Cardiac fibroblast (primary cell): Measurements from ENCODE around the gene PYDC1.
"Not testable (repeated sequence)": the region's sequence is repeated elsewhere in the genome, so short reads cannot be mapped to it uniquely, and the experiment has no call there.

ENCODE experiments used
- DNase-seq, 2 donors: peaks; one replicate each; pipeline versions ENCODE4 v3.0.0 to v3.0.0-alpha.2; 2010; ENCODE audit warnings: low read depth in 2 of 2
- H3K4me3 ChIP-seq, 2 donors: replicated peaks in 1 of 2; 1 replicate in 1 of 2; 2 replicates in 1 of 2; pipeline ENCODE4 v1.5.1; 2011; ENCODE audit warnings: low read depth in 2 of 2, low read length in 2 of 2, mild to moderate bottlenecking in 2 of 2, moderate library complexity in 1 of 2
- TF ChIP-seq, protein P1 (sequence below): IDR thresholded peaks from one replicate; pipeline ENCODE4 v1.5.1; 2011; ENCODE audit warnings: low read depth, mild to moderate bottlenecking, low read length, inconsistent platforms

The PYDC1 gene

DNA sequence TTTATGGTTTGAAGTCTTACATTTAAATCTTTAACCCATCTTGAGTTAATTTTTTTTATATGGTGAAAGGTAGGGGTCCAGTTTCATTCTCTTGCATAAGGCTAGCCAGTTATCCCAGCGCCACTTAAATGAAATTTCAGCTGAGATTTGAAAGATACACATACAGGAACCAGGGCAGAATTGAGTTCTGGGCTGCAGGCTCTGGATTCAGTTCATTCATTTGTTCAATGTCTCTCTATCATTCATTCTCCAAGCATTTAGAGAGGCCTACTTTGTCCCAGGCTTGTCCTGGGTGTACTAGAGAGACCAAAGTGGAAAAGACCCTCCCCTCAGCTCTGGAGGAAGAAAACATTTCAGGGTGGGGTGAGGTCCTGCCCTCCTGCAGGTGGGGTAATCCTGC is 3.6 kb downstream of the PYDC1 start:
- TF ChIP-seq, protein P1, sequence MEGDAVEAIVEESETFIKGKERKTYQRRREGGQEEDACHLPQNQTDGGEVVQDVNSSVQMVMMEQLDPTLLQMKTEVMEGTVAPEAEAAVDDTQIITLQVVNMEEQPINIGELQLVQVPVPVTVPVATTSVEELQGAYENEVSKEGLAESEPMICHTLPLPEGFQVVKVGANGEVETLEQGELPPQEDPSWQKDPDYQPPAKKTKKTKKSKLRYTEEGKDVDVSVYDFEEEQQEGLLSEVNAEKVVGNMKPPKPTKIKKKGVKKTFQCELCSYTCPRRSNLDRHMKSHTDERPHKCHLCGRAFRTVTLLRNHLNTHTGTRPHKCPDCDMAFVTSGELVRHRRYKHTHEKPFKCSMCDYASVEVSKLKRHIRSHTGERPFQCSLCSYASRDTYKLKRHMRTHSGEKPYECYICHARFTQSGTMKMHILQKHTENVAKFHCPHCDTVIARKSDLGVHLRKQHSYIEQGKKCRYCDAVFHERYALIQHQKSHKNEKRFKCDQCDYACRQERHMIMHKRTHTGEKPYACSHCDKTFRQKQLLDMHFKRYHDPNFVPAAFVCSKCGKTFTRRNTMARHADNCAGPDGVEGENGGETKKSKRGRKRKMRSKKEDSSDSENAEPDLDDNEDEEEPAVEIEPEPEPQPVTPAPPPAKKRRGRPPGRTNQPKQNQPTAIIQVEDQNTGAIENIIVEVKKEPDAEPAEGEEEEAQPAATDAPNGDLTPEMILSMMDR = no peak
- DNase-seq = no peak
- H3K4me3 ChIP-seq = no peak overlapping the region

DNA sequence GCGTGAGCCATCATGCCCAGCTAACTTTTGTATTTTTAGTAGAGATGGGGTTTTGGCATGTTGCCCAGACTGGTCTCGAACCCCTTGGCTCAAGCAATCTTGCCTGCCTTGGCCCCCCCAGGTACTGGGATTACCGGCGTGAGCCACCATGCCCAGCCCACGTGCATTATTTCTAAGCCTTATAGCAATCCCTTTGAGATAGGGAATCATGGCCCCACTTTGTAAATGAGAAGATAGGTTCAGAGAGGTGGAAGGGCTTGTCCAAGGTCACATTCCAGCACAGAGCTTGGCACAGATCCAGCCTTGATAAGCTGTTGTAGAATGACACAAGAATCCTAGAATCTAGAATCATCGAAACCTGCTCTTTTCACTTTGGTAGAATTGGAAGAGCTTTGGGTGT is 10.2 kb downstream of the PYDC1 start:
- DNase-seq = no peak
- no peak overlapping the region for H3K4me3 ChIP-seq
- TF ChIP-seq, protein P1 = no peak

DNA sequence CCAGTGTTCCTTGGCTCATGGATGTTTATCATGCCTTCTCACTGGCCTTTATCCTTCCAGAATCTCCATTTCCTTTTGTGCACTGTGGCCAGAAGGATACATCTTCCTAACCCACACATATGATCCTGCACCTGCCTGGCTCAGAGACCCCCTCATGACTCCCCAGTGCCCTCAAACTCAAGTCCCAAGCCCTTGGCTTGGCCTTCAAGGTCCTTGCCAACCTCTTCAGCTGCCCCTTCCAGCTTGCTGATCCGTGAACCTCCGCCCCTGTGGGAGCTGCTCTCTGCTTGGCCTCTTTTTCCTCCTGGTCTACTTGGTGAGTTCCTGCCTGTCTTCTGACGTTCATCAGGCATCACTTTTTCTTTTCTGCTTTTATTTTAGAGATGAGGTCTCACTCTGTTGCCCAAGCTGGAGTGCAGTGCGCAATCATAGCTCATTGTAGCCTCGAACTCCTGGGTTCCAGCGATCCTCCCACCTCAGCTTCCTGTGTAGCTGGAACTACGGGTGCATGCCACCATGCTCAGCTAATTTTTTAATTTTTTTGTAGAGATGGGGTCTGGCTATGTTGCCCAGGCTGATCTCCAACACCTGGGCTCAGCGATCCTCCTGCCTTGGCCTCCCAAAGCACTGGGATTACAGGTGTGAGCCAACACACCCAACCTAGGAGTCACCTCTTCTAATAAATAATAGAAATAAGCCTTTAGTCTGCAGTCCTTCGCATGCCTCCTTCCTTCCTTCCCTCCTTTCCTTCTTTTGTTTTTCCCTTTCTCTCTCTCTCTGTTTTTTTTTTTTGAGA is 11.9 kb downstream of the PYDC1 start:
- DNase-seq = no peak
- H3K4me3 ChIP-seq = no peak overlapping the region
- TF ChIP-seq, protein P1 = no peak

DNA sequence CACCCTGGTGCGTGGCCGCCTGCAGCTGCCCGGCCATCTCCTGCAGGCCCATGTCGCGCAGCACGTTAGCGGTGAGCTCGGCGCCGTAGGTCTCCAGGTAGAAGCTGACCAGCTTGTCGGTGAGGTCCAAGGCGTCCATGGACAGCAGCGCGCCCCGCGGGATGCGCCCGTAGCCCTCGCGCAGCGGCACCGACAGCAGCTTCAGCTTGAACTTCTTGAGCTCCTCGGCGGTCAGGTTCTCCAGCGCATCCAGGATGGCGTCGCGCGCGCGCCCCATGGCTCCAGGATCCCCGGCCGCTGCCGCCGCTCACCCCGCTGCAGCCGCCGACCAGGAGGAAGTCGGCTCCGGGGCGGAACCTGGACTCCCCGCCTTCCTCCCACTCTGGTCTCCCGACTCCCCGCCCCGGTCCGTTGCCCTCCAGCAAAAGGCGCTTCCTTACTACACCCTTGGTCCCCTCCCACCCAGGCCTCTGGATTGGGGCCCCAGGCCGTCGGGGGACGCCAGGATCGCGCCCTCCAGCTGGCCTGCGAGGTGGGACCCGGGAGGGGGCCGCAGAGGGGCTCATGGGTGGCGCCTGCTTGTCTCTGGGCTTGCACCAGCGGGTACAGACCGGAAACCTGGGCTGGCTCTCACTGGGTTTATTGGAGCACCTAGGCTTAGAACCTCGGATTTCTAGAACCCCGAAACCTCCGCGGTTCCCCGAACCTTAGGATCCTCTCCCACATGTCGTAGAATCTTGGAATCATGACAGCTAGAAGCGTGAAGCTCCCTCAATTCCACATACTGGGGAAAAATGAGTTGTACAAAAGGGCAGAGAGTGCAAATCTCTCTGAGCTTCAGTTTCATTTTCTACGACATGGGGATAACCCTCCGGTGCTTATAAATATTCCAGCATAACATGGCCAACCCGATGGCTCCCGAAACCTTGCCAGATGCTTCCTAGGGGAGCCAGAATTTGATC is 14.2 kb downstream of the PYDC1 start, which contains the start of gene PYCARD:
TSS of gene PYCARD (minus strand) at position 347 of the 962 bp plus-strand sequence. CDS start at position 277, 70 bp downstream.
- peak within 1 kb of the TSS; percentile 75 to 85 for H3K4me3 ChIP-seq
- DNase-seq = peak; percentile 43 to 50
- TF ChIP-seq, protein P1 = no peak

DNA sequence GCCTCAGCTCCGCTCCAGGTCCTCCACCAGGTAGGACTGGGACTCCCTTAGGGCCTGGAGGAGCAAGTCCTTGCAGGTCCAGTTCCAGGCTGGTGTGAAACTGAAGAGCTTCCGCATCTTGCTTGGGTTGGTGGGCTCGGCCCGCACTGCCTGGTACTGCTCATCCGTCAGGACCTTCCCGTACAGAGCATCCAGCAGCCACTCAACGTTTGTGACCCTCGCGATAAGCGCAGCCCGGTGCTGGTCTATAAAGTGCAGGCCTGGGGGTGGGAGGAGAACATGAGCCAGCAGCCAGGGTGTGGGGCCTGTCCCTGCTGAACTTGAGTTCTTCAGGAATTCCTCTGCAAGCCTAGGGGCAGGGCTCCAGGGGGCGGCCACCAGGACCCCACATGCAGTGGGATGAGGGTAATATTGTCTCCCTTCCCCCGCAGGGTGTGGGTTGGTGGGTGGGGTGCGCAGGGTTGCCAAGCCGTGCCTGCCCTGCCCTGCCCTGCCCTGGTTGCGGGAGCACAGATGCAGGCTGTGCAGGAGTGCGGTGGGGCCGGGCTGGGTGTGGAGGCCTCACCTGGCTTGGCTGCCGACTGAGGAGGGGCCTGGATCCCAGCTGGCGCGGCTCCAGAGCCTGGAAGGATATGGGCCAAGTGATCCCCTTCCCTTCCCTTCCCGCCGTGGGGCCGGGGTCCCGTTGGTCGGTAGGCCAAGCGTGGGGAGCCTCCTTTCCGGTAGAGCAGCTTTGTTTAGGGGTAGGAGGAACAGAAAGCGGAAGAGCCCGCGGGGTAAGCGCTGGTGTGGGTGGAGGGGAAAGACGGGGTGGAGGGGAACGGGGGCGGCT is 15.1 kb downstream of the PYDC1 start:
- peak overlapping the region; percentile 75 to 85 for H3K4me3 ChIP-seq
- TF ChIP-seq, protein P1 = no peak
- DNase-seq = no peak

DNA sequence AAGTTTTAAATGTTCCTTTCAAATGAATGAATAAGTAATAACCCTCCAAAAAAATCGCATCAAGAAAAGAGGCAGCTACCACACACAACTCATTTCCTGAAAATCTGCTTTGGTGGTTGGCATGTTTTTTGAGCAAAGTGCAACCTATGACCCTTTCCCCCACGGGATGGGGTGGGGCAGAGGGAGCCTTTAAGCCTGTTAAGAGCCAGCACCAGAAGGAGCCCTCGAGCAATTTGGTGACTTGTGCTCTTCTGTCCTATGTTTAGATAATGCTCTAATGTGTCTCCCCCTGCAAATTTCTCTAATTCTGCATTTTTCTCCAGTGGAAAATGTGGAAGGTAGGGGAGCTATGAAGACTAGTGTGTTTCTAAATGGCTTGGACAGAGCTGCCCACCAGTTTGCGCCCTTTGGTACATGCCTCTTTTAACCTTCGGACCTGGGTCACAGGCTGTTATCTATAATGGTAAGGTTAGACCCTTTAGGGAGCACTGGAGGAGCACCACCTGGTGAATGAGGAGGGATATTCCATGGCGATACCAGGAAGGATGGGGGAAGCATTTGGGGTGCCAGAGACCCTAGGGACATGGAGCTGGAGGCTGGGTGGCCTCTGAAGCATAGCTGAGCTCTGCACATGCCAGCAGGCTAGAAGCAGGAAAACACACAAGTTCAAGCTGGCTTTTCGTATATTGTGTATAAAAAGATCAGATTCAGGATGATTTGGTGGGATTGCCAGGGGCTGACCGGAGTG is 15.9 kb downstream of the PYDC1 start:
- peak overlapping the region in 1 of 2 donors; percentile 75 for H3K4me3 ChIP-seq
- TF ChIP-seq, protein P1 = peak; percentile 34
- peak in 1 of 2 donors; percentile 60 for DNase-seq

DNA sequence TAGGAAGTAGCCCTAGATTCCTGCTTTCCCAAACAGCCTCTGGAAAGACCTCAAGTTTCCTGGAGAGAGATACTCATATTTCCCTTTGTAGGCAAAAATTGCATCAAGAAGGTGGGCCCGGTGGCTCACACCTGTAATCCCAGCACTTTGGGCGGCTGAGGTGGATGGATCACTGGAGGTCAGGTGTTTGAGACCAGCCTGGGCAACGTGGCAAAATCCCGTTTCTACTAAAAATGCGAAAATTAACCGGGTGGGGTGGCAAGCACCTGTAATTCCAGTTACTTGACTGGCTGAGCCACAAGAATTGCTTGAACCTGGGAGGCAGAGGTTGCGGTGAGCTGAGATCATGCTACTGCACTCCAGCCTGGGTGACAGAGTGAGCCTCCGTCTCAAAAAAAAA is 16.8 kb downstream of the PYDC1 start:
- not testable (repeated sequence) for DNase-seq, H3K4me3 ChIP-seq
